HCT116 (cell line): ENCODE measurements around the gene SLAMF6. TPM values are rescaled to one million over a fixed set of nuclear protein-coding genes. Genes with fewer than 3 reads are reported as not detected.

Experiments
- ATAC-seq: fragments of 200-7000 bp; cut with Tn5 transposase; 2 replicates; pipeline ENCODE4 v1.9.1; 2020; ENCODE audit warnings: mild to moderate bottlenecking, moderate library complexity
- BruUV-seq: library from RNA; stranded (reverse); fragments of 400-500 nt; replicated peaks from 2 replicates; lab custom pipeline; 2021; lab: Mats Ljungman, UMichigan
- CTCF ChIA-PET: fragments of 300-600 bp; sonication (Branson Sonifier 250); formaldehyde crosslinking; loops from one replicate; lab custom pipeline; 2021; ENCODE audit warnings: antibody characterized with exemption; lab: Charles Lee
- POLR2A ChIA-PET: fragments of 300-600, 350-600 bp; sonication (Branson Sonifier 250); formaldehyde crosslinking; loops from one replicate; lab custom pipeline; 2021; ENCODE audit warnings: antibody characterized with exemption; lab: Charles Lee
- RAD21 ChIA-PET, 2 experiments: fragments of 300-600 bp; sonication (Branson Sonifier 250); formaldehyde crosslinking; loops; one replicate each; lab custom pipeline; 2023; ENCODE audit warnings: low total read pairs in 2 of 2; ENCODE audit not compliant: uncharacterized antibody in 2 of 2, unreplicated experiment in 2 of 2, low non-redundant PET in 1 of 2; lab: Charles Lee
- DNase-seq: peaks from one replicate; pipeline ENCODE4 v3.0.0-alpha.2; 2010; ENCODE audit warnings: low read depth, low spot score
- H2AFZ ChIP-seq: fragments of 200-600 bp; shearing (Covaris generic), sonication (generic); 2 replicates; pipeline ENCODE4 v1.6.1; 2017; ENCODE audit warnings: low read depth, mixed run types, mixed read lengths, antibody characterized with exemption, low read length; ENCODE audit not compliant: poor library complexity, severe bottlenecking
- H3K27ac ChIP-seq: 2 replicates; pipeline ENCODE4 v1.5.1; 2012; ENCODE audit warnings: low read depth, low read length
- H3K27me3 ChIP-seq: fragments of 200-600 bp; sonication (generic); 2 replicates; pipeline ENCODE4 v1.6.1; 2016; ENCODE audit warnings: mixed run types, low read length, mixed read lengths; ENCODE audit not compliant: insufficient read depth
- H3K36me3 ChIP-seq, 2 experiments: fragments of 200-500 bp in 1 of 2; fragments of 200-600 bp in 1 of 2; sonication (Bioruptor generic) in 1 of 2; sonication (generic) in 1 of 2; 2 replicates each; pipeline versions ENCODE4 v1.5.1 to v1.6.1; 2014 to 2016; ENCODE audit warnings: low read length in 2 of 2, inconsistent platforms in 1 of 2, mixed read lengths in 1 of 2, mixed run types in 1 of 2; ENCODE audit not compliant: insufficient read depth in 2 of 2, control insufficient read depth in 1 of 2
- H3K4me1 ChIP-seq, 2 experiments: fragments of 200-600 bp in 1 of 2; sonication (generic) in 1 of 2; 2 replicates each; pipeline versions ENCODE4 v1.5.1 to v1.6.1; 2012 to 2017; ENCODE audit warnings: low read length in 2 of 2, inconsistent platforms in 1 of 2, mild to moderate bottlenecking in 1 of 2, mixed read lengths in 1 of 2, mixed run types in 1 of 2, moderate library complexity in 1 of 2; ENCODE audit not compliant: insufficient read depth in 2 of 2, control insufficient read depth in 1 of 2
- H3K4me2 ChIP-seq: fragments of 200-600 bp; sonication (generic); 2 replicates; pipeline ENCODE4 v1.6.1; 2017; ENCODE audit warnings: mixed run types, low read length, mixed read lengths
- H3K4me3 ChIP-seq, 2 experiments: fragments of 200-600 bp in 1 of 2; sonication (generic) in 1 of 2; replicated peaks in 1 of 2; 2 replicates each; pipeline ENCODE4 v1.5.1; 2011 to 2016; ENCODE audit warnings: low read length in 2 of 2, control low read depth in 1 of 2, low read depth in 1 of 2, mild to moderate bottlenecking in 1 of 2, mixed read lengths in 1 of 2, mixed run types in 1 of 2
- H3K79me2 ChIP-seq: fragments of 200-600 bp; sonication (generic); 2 replicates; pipeline ENCODE4 v1.6.1; 2017; ENCODE audit warnings: mild to moderate bottlenecking, mixed run types, low read length, moderate library complexity, mixed read lengths; ENCODE audit not compliant: insufficient read depth
- H3K9ac ChIP-seq: fragments of 200-600 bp; sonication (generic); 2 replicates; pipeline ENCODE4 v1.6.1; 2016; ENCODE audit warnings: low read length, mixed read lengths
- H3K9me2 ChIP-seq: fragments of 200-600 bp; sonication (generic), shearing (Covaris generic); 2 replicates; pipeline ENCODE4 v1.6.1; 2017; ENCODE audit warnings: mixed run types, mild to moderate bottlenecking, moderate library complexity; ENCODE audit not compliant: insufficient read depth
- H3K9me3 ChIP-seq, 2 experiments: fragments of 200-500 bp in 1 of 2; fragments of 200-600 bp in 1 of 2; sonication (Bioruptor generic) in 1 of 2; sonication (generic) in 1 of 2; 2 replicates each; pipeline ENCODE4 v1.6.1; 2014 to 2017; ENCODE audit warnings: low read length in 2 of 2, mixed read lengths in 2 of 2, inconsistent platforms in 1 of 2, low read depth in 1 of 2, mild to moderate bottlenecking in 1 of 2, mixed run types in 1 of 2, moderate library complexity in 1 of 2; ENCODE audit not compliant: control insufficient read depth in 1 of 2, insufficient read depth in 1 of 2
- H4K20me1 ChIP-seq: fragments of 200-600 bp; sonication (generic), shearing (Covaris generic); 2 replicates; pipeline ENCODE4 v1.6.1; 2017; ENCODE audit warnings: mixed run types, mild to moderate bottlenecking, moderate library complexity; ENCODE audit not compliant: insufficient read depth
- CEBPB ChIP-seq: IDR thresholded peaks from 2 replicates; pipeline ENCODE4 v1.6.1; 2012; ENCODE audit warnings: low read depth
- EGR1 ChIP-seq: IDR thresholded peaks from 2 replicates; pipeline ENCODE4 v1.6.1; 2012; ENCODE audit warnings: low read depth
- EZH2 ChIP-seq: fragments of 200-600 bp; sonication (generic); IDR thresholded peaks from 2 replicates; pipeline ENCODE4 v1.6.1; 2017; ENCODE audit warnings: antibody characterized with exemption, mixed run types
- EZH2phosphoT487 ChIP-seq: fragments of 200-600 bp; IDR thresholded peaks from 2 replicates; pipeline ENCODE4 v1.6.1; 2018; ENCODE audit warnings: antibody characterized with exemption, borderline replicate concordance
- JUND ChIP-seq: IDR thresholded peaks from 2 replicates; pipeline ENCODE4 v1.6.1; 2012
- POLR2A ChIP-seq: IDR thresholded peaks from 2 replicates; pipeline ENCODE4 v1.7.0; 2011; ENCODE audit warnings: borderline replicate concordance; ENCODE audit not compliant: insufficient read depth, insufficient read length; ENCODE audit errors: extremely low read depth
- SIN3A ChIP-seq: IDR thresholded peaks from 2 replicates; pipeline ENCODE4 v1.6.1; 2012; ENCODE audit warnings: low read depth
- TCF7L2 ChIP-seq: IDR thresholded peaks from 2 replicates; pipeline ENCODE4 v1.7.0; 2011; ENCODE audit warnings: borderline replicate concordance, inconsistent platforms; ENCODE audit not compliant: insufficient read depth, insufficient read length; ENCODE audit errors: extremely low read depth
- ZFX ChIP-seq: fragments of 450-650 bp; IDR thresholded peaks from 2 replicates; pipeline ENCODE4 v1.6.1; 2017
- ZNF274 ChIP-seq: fragments of 200-500 bp; sonication (Bioruptor generic); IDR thresholded peaks from 2 replicates; pipeline ENCODE4 v1.6.1; 2014; ENCODE audit warnings: mild to moderate bottlenecking, low read depth, low read length, inconsistent platforms
- intact Hi-C: fragments of 100-400 bp; cut with micrococcal nuclease; formaldehyde crosslinking; loops from 2 replicates; pipeline ENCODE4 v1.10.0; 2022
- total RNA-seq: library from RNA; stranded (reverse); gene quantifications from one replicate; pipeline ENCODE4 v1.2.1, GENCODE V29; 2021; ENCODE audit not compliant: unreplicated experiment
- TF ChIP-seq, protein P1 (sequence below), 3 experiments: fragments of 200-600 bp in 1 of 3; sonication (generic) in 1 of 3; IDR thresholded peaks in 2 of 3; conservative IDR thresholded peaks in 1 of 3; 2 replicates each; pipeline ENCODE4 v1.5.1; 2012 to 2017; ENCODE audit warnings: low read depth in 2 of 3, low read length in 2 of 3, antibody characterized with exemption in 1 of 3, borderline replicate concordance in 1 of 3, control low read depth in 1 of 3, mild to moderate bottlenecking in 1 of 3, mixed read lengths in 1 of 3, mixed run types in 1 of 3, moderate library complexity in 1 of 3; ENCODE audit not compliant: insufficient read depth in 1 of 3
- TF ChIP-seq, protein P2 (sequence below): IDR thresholded peaks from 2 replicates; pipeline ENCODE4 v1.6.1; 2012
- TF ChIP-seq, protein P3 (sequence below): IDR thresholded peaks from 2 replicates; pipeline ENCODE4 v1.6.1; 2012

SLAMF6 gene
- total RNA-seq, 1 experiment from 2014 or later, result not detected

DNA sequence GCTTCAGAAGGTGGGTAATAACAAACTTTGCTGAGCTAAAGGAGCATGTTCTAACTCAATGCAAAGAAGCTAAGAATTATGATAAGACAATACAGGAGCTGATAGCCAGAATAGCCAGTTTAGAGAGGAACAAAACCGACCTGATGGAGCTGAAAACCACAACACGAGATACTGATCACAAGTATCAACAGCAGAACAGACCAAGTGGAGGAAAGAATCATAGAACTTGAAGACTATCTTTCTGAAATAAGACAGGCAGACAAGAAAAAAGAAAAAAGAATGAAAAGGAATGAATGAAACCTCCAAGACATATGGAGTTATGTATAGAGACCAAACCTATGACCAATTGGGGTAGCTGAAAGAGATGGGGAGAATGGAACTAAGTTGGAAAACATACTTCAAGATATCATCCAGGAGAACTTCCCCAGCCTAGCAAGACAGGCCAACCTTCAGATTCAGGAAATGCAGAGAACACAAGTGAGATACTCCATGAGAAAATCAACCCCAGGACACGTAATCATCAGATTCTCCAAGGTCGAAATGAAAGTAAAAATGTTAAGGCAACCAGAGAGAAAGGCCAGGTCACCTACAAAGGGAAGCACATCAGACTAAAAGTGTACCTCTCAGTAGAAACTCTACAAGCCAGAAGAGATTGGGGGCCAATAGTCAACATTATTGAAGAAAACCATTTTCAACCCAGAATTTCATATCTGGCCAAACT is 35.8 kb upstream of the SLAMF6 start:
- RAD21 ChIA-PET, result no interaction called here
- H3K27ac ChIP-seq, result no peak overlapping the region
- POLR2A ChIA-PET, result no interaction called here

More for the DNA sequence above, 35.8 kb upstream of the SLAMF6 start:
- intact Hi-C loops, result no loop called here
- H3K9me2 ChIP-seq, result no peaks in the 10 kb centered on the region
- no peaks in the 10 kb centered on the region for H3K4me1 ChIP-seq
- CTCF ChIA-PET, result no interaction called here
- H2AFZ ChIP-seq, result no peak overlapping the region
- H3K4me3 ChIP-seq, result no peak overlapping the region
- H3K27me3 ChIP-seq, result no peaks in the 10 kb centered on the region
- H3K36me3 ChIP-seq, result no peaks in the 10 kb centered on the region
- H3K4me2 ChIP-seq, result no peak overlapping the region
- BruUV-seq, result no TSS peak
- DNase-seq (no peak), ATAC-seq (no peak)
- H4K20me1 ChIP-seq, result no peaks in the 10 kb centered on the region
- H3K9ac ChIP-seq, result no peak overlapping the region
- H3K79me2 ChIP-seq, result no peaks in the 10 kb centered on the region
- H3K9me3 ChIP-seq, result no peaks in the 10 kb centered on the region
- TF ChIP-seq JUND, result no peak
- no peak for TF ChIP-seq EZH2phosphoT487
- no peak for TF ChIP-seq SIN3A
- no peak for TF ChIP-seq TCF7L2
- TF ChIP-seq, protein P1, sequence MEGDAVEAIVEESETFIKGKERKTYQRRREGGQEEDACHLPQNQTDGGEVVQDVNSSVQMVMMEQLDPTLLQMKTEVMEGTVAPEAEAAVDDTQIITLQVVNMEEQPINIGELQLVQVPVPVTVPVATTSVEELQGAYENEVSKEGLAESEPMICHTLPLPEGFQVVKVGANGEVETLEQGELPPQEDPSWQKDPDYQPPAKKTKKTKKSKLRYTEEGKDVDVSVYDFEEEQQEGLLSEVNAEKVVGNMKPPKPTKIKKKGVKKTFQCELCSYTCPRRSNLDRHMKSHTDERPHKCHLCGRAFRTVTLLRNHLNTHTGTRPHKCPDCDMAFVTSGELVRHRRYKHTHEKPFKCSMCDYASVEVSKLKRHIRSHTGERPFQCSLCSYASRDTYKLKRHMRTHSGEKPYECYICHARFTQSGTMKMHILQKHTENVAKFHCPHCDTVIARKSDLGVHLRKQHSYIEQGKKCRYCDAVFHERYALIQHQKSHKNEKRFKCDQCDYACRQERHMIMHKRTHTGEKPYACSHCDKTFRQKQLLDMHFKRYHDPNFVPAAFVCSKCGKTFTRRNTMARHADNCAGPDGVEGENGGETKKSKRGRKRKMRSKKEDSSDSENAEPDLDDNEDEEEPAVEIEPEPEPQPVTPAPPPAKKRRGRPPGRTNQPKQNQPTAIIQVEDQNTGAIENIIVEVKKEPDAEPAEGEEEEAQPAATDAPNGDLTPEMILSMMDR (IDR thresholded peaks at IDR 0.05 in 2 of 3, conservative IDR thresholded peaks at IDR 0.05 in 1 of 3; ENCODE audit: borderline replicate concordance in 1 of 3, insufficient read depth in 1 of 3, low read depth in 2 of 3, low read length in 2 of 3), result no peak
- TF ChIP-seq ZNF274, result no peak
- TF ChIP-seq EGR1, result no peak
- TF ChIP-seq, protein P2, sequence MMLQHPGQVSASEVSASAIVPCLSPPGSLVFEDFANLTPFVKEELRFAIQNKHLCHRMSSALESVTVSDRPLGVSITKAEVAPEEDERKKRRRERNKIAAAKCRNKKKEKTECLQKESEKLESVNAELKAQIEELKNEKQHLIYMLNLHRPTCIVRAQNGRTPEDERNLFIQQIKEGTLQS, result no peak
- no peak for TF ChIP-seq POLR2A
- TF ChIP-seq, protein P3, sequence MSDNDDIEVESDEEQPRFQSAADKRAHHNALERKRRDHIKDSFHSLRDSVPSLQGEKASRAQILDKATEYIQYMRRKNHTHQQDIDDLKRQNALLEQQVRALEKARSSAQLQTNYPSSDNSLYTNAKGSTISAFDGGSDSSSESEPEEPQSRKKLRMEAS, result no peak
- no peak for TF ChIP-seq ZFX
- no peak for TF ChIP-seq CEBPB
- TF ChIP-seq EZH2, result no peak
